ENCODE data around the gene PPP2CA. TPM values are rescaled to one million over a fixed set of nuclear protein-coding genes. Genes with fewer than 3 reads are reported as not detected.

Gene PPP2CA
- total RNA-seq, 2 donors from 2014 or later, result 45.9 to 194 TPM

GRCh38 chr5:134209477-134210245 is 16.2 kb downstream of the PPP2CA start:
- H3K36me3 ChIP-seq (replicated peaks in 1 of 2; ENCODE audit: insufficient read depth in 1 of 2, low read depth in 2 of 2), result no peaks in the 10 kb centered on the region
- peaks cover 54% of the 10 kb centered on the region for H3K4me1 ChIP-seq
- no peak overlapping the region for H3K4me3 ChIP-seq
- intact Hi-C loops (cut with DNase I), result no loop called here
- no peak for ATAC-seq
- H3K27ac ChIP-seq, result no peak overlapping the region
- DNase-seq, result no peak
- no peak for TF ChIP-seq POLR2A (IDR thresholded peaks at IDR 0.05)
- TF ChIP-seq CTCF (IDR thresholded peaks at IDR 0.05), result no peak
- no peaks in the 10 kb centered on the region for H3K9me3 ChIP-seq
- no peaks in the 10 kb centered on the region for H3K27me3 ChIP-seq
- WGBS, 2 donors, result 69 to 81% methylated on average over 12 of the region's 14 CpGs

GRCh38 chr5:134207696-134208095 is 18.2 kb downstream of the PPP2CA start:
- H3K4me3 ChIP-seq, result no peak overlapping the region
- intact Hi-C loops (cut with DNase I), result no loop called here
- 76% methylated on average over 1 of the region's 1 CpG for WGBS, 2 donors
- H3K36me3 ChIP-seq (replicated peaks in 1 of 2; ENCODE audit: insufficient read depth in 1 of 2, low read depth in 2 of 2), result no peaks in the 10 kb centered on the region
- TF ChIP-seq POLR2A (IDR thresholded peaks at IDR 0.05), result no peak
- no peak for TF ChIP-seq CTCF (IDR thresholded peaks at IDR 0.05)
- H3K27ac ChIP-seq, result no peak overlapping the region
- peaks cover 54% of the 10 kb centered on the region for H3K4me1 ChIP-seq
- no peaks in the 10 kb centered on the region for H3K27me3 ChIP-seq
- ATAC-seq (no peak), DNase-seq (no peak)
- H3K9me3 ChIP-seq, result no peaks in the 10 kb centered on the region

GRCh38 chr5:134206627-134207160 is 19.2 kb downstream of the PPP2CA start:
- H3K36me3 ChIP-seq (replicated peaks in 1 of 2; ENCODE audit: insufficient read depth in 1 of 2, low read depth in 2 of 2), result no peaks in the 10 kb centered on the region
- intact Hi-C loops (cut with DNase I), result no loop called here
- peak; percentile 28 to 62 (median 44) for DNase-seq
- H3K9me3 ChIP-seq, result no peaks in the 10 kb centered on the region
- 63 to 65% methylated on average over 7 of the region's 7 CpGs for WGBS, 2 donors
- peak; percentile 75 for ATAC-seq
- no peak for TF ChIP-seq CTCF (IDR thresholded peaks at IDR 0.05)
- TF ChIP-seq POLR2A (IDR thresholded peaks at IDR 0.05), result no peak
- H3K4me1 ChIP-seq, result peaks cover 54% of the 10 kb centered on the region
- no peak overlapping the region for H3K4me3 ChIP-seq
- H3K27ac ChIP-seq, result peak overlapping the region in 2 of 4 donors; percentile 17 to 44
- H3K27me3 ChIP-seq, result no peaks in the 10 kb centered on the region

GRCh38 chr5:134204575-134204974 is 21.3 kb downstream of the PPP2CA start:
- Histone ChIP-seq H3K27ac (no peak overlapping the region), H3K27me3 (no peaks in the 10 kb centered on the region), H3K9me3 (no peaks in the 10 kb centered on the region), H3K36me3 (replicated peaks in 1 of 2; ENCODE audit: insufficient read depth in 1 of 2, low read depth in 2 of 2) (peaks cover 0 to 15% of the 10 kb centered on the region in 2 donors), H3K4me3 (no peak overlapping the region), H3K4me1 (peaks cover 38% of the 10 kb centered on the region)
- TF ChIP-seq POLR2A (IDR thresholded peaks at IDR 0.05), result no peak
- no peak for TF ChIP-seq CTCF (IDR thresholded peaks at IDR 0.05)
- 87 to 89% methylated on average over 4 of the region's 4 CpGs for WGBS, 2 donors
- no peak for ATAC-seq
- intact Hi-C loops (cut with DNase I), result no loop called here
- DNase-seq, result no peak
